ENCODE data around the gene IFT22.
"Not testable (repeated sequence)": the region's sequence is repeated elsewhere in the genome, so short reads cannot be mapped to it uniquely, and the experiment has no call there.

Gene IFT22

GRCh38 chr7:101363196-101363733 is 41.7 kb upstream of the IFT22 start:
- DNase-seq (ENCODE audit: low read depth, low spot score) = no peak
- no peak overlapping the region for H3K4me3 ChIP-seq (ENCODE audit: low read depth, low read length)
- TF ChIP-seq CTCF (IDR thresholded peaks at IDR 0.05; ENCODE audit: low read depth, low read length) = no peak
- in situ Hi-C loops (cut with HindIII; ENCODE audit: low sequenced_read_pairs) = no loop called here

GRCh38 chr7:101362334-101363195 is 41.0 kb upstream of the IFT22 start, which contains the start of gene COL26A1:
Gene COL26A1, plus strand, starts transcription at chr7:101362875. Its CDS starts 158 bp downstream, at chr7:101363033.
- peak within 1 kb of the TSS; percentile 18 for H3K4me3 ChIP-seq (ENCODE audit: low read depth, low read length)
- TF ChIP-seq CTCF (IDR thresholded peaks at IDR 0.05; ENCODE audit: low read depth, low read length) = no peak
- in situ Hi-C loops (cut with HindIII; ENCODE audit: low sequenced_read_pairs) = no loop called here
- no peak for DNase-seq (ENCODE audit: low read depth, low spot score)

- H3K4me3 ChIP-seq (ENCODE audit: low read depth, low read length) = no peak overlapping the region
- no peak for DNase-seq (ENCODE audit: low read depth, low spot score)
- in situ Hi-C loops (cut with HindIII; ENCODE audit: low sequenced_read_pairs) = no loop called here
- no peak for TF ChIP-seq CTCF (IDR thresholded peaks at IDR 0.05; ENCODE audit: low read depth, low read length)
Measured at GRCh38 chr7:101357433-101357832, 35.8 kb upstream of the IFT22 start.

DNA sequence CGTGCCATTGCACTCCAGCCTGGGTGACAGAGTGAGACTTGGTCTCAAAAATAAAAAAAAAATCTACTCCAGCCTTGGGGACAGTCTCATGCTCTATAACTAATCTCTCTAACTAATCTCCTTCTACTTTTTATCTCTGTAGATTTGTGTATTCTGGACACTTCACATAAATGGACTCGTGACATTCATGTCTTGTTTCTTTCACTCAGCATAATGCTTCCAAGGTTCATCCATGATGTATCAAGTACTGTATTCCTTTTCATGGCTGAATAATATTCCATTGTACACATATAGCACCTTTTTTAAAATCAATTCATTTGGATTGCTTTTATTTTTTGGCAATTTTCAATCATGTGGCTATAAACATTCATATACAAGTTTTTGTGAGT is 31.3 kb upstream of the IFT22 start:
- DNase-seq (ENCODE audit: low read depth, low spot score) = no peak
- no peak for TF ChIP-seq CTCF (IDR thresholded peaks at IDR 0.05; ENCODE audit: low read depth, low read length)
- H3K4me3 ChIP-seq (ENCODE audit: low read depth, low read length) = no peak overlapping the region
- in situ Hi-C loops (cut with HindIII; ENCODE audit: low sequenced_read_pairs) = no loop called here

DNA sequence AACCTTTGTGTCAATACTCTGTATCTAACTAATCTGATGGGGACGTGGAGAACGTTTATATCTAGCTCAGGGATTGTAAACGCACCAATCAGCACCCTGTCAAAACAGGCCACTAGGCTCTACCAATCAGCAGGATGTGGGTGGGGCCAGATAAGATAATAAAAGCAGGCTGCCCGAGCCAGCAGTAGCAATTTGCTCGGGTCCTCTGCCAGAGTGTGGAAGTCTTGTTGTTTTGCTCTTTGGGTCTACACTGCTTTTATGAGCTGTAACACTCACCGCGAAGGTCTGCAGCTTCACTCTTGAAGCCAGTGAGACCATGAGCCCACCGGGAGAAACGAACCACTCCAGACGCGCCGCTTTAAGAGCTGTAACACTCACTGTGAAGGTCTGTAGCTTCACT is 27.7 kb upstream of the IFT22 start:
- DNase-seq (ENCODE audit: low read depth, low spot score); H3K4me3 ChIP-seq (ENCODE audit: low read depth, low read length); in situ Hi-C loops (cut with HindIII; ENCODE audit: low sequenced_read_pairs): not testable (repeated sequence)

DNA sequence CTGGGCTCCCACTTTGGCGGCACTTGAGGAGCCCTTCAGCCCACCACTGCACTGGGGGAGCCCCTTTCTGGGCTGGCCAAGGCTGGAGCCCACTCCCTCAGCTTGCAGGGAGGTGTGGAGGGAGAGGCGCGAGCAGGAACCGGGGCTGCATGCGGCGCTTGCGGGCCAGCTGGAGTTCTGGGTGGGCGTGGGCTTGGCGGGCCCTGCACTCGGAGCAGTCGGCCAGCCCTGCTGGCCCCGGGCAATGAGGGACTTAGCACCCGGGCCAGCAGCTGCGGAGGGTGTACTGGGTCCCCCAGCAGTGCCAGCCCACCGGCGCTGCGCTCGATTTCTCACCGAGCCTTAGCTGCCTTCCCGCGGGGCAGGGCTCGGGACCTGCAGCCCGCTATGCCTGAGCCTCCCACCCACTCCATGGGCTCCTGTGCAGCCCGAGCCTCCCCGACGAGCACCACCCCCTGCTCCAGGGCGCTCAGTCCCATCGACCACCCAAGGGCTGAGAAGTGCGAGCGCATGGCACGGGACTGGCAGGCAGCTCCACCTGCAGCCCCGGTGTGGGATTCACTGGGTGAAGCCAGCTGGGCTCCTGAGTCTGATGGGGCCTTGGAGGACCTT is 26.9 kb upstream of the IFT22 start:
- H3K4me3 ChIP-seq (ENCODE audit: low read depth, low read length); DNase-seq (ENCODE audit: low read depth, low spot score); in situ Hi-C loops (cut with HindIII; ENCODE audit: low sequenced_read_pairs): not testable (repeated sequence)

DNA sequence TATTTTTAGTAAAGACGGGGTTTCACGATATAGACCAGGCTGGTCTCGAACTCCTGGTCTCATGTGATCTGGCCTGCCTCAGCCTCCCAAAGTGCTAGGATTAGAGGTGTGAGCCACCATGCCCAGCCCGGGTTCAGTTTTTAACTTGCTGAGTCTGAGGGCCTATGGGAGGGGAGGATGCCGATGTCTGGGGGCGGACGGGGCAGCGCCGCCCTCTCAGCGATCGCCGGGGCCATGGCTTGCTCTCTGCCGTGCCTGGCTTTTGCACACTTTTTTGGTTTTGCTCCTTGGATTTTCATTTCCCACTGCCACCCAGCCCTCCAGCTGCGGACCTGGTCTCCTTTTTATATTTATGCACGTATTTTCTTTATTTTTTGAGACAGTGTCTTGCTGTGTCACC is 25.9 kb upstream of the IFT22 start:
- H3K4me3 ChIP-seq (ENCODE audit: low read depth, low read length) = no peak overlapping the region
- TF ChIP-seq CTCF (IDR thresholded peaks at IDR 0.05; ENCODE audit: low read depth, low read length) = no peak
- in situ Hi-C loops (cut with HindIII; ENCODE audit: low sequenced_read_pairs) = no loop called here
- DNase-seq (ENCODE audit: low read depth, low spot score) = no peak
